GM19035 (cell line): Measurements from ENCODE around the gene SLC9B2.
"Not testable (repeated sequence)": the region's sequence is repeated elsewhere in the genome, so short reads cannot be mapped to it uniquely, and the experiment has no call there.

ENCODE experiments used
- ATAC-seq: cut with Tn5 transposase; IDR thresholded peaks from one replicate; pipeline ENCODE4 v1.9.1; 2021; ENCODE audit not compliant: unreplicated experiment

The SLC9B2 gene

DNA sequence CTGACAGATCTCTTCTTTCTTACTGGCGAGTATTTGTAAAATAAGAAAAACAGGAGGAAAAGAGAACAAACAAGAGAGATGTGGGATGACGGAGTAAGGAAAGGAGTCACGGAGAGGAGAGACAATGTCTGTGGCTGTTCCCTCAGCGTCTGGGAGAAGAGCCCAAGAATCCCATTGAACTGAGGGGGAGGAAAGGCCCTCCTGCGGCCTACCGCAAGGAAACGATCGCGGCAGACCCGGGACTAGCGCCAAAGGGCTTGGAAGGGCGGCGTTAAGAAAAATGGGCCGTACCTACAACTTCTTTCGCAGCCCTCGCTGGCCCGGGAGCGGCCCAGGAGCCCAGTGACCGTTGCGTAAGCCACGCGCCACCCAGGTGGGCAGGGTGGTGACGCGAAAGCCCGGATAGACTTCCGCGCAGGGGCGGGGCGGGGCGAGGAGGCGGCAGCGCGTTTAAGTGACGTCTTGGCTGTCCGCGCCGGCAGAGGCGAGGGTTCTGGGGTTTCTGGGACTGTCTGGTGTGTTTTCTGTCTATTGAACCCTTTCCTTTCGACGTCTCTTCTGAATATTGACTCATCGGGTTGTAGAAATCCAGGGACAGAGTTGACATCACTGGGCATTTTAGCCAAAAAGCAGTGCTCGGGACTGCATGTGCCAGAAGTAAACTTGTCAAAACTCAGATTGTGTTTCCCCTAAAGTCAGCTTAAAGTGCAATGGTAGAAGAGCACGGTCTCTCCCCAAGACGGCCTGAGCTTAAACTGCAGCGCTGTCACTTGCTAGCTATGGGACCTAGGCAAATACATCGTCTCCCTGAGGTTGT, 57.0 kb downstream of the SLC9B2 start, which contains the start of gene SLC9B1:
Gene SLC9B1 (minus strand): TSS at position 398 of the 817 bp plus-strand sequence. CDS start 27,994 bp downstream, outside the sequence.
- peak; percentile 100 for ATAC-seq

DNA sequence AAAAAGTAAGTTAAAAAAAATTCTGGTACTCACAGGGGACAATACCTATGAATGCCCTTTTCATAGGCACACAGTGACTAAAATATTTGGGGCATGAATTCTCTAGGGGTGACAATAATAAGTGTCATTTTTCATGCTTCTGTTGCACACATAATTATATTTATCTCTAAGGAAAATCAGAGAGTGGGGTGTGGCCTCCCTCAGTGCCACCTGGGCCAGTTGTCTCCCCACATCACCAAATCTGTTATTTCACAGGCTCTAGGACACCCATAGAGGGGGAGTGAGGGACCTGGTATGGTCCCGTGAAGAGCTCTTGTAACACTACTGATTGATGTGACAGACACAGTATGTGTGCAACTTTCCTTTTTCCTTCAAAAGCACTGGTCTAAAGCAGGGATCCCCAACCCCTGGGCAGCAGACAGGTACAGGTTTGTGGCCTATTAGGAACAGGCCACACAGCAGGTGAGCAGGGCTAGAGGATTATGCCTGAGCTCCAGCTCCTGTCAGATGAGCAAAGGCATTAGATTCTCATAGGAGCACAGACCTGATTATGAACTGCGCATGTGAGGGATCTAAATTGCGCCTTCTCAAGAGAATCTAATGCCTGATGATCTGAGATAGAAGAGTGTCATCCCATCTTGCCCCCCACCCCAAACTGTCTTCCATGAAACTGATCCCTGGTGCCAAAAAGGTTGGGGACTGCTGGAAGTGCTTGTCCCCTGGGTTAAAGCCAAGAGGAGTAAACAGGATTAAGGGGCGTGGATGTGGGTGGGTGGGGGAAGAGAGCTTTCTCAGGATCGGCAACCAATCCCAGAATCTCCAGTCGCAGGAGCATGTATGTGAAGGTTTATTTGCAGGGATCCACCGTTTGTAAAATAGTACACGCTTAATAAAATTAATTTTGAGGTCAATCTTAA, 57.9 kb downstream of the SLC9B2 start:
- no peak for ATAC-seq

DNA sequence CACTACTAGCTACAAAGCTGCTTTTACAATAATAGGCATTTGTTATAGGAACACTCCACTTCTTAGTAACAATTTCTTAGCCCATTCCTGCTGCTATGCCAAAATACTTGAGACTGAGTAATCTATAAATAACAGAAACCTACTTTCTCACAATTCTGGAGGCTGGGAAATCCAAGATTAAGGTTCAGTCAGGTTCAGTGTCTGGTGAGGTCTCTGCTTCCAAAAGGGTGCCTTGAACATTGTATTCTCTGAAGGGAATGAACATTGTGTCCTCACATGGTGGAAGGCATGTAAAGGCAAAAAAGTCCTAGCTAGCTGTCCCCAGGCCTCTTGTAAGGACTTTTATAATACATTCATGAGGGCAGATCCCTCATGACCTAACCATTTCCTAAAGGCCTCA, 64.0 kb downstream of the SLC9B2 start:
- no peak for ATAC-seq

GRCh38 chr4:103012060-103012459, 64.5 kb downstream of the SLC9B2 start:
- no peak for ATAC-seq

GRCh38 chr4:103011378-103012025, 65.1 kb downstream of the SLC9B2 start:
- no peak for ATAC-seq

GRCh38 chr4:103010804-103011203, 65.8 kb downstream of the SLC9B2 start:
- no peak for ATAC-seq

DNA sequence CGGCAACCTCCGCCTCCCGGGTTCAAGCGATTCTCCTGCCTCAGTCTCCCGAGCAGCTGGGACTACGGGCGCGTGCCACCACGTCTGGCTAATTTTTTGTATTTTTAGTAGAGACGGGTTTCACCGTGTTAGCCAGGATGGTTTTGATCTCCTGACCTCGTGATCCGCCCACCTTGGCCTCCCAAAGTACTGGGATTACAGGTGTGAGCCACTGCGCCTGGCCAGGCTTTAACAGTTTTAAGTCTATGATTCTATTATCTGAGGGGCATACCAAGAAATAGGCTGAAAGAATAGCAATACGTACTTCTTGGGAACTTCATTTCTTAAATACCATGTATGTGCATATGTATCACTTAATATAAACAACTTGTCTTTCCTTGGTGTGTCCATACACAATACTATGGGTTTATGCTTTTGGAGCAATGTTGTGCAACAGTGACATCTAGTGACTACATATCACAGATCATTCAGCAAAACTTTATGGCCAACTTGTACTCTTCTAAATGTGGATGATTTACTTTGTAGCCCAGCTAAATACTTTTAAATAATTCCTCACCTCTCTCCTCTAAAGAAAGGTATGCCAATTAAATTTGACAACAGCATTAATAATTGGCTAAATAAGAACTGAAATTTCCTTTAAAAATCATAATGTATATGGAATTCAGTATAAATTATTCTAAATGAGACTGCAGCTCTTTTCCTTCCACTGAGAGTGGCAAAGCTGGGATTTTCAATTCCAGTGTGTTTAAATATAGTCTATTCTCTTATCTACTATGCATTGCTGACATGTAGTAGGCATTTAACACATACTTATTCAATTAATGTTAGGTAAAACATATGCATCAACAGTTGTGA, 67.5 kb downstream of the SLC9B2 start:
- ATAC-seq = peak; percentile 86

DNA sequence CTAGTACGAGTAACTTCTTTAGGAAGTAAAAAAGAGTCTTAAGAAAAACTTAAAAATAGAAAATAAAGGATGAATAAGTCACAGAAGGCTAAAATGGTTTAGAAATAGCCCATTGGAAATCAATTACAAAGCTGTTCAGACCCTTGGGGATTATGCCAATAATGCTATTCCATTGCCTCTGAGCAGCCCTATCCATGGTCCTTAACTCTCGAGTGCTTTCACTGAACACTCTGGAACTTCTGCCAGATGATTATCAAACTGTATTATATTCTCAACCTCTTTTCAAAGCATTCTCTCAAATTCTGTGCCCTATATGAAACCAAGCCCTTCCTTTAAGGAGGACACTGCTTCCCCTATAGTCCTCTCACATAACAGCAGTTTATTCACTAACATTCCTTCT, 74.0 kb downstream of the SLC9B2 start:
- no peak for ATAC-seq

DNA sequence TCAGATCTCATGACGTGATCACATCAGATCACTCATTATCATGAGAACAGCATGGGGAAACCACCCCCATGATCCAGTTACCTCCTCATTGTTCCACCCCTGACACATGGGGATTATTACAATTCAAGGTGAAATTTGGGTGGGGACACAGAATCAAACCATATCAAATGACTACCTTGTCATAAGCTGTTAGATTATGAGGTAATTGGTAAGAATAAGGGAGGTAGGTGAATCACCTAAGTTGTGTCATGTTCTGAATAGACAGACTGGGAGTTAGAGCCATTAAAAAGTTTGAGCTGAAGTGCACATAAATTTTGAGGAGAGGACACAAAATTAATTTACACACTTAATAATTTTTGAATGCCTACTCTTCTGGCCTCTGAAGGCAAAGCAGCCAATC, 81.8 kb downstream of the SLC9B2 start:
- no peak for ATAC-seq

DNA sequence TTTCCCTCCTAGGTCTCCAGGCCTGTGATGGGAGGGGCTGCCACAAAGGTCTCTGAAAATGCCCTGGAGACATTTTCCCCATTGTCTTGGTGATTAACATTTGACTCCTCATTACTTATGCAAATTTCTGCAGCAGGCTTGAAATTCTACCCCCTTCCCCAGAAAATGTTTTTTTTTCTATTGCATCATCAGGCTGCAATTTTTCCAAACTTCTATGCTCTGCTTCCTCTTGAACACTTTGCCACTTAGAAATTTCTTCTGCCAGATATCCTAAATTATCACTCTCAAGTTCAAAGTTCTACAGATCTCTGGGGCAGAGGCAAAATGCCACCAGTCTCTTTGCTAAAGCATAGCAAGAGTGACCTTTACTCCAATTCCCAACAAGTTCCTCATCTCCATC, 82.6 kb downstream of the SLC9B2 start:
- ATAC-seq = not testable (repeated sequence)

- no peak for ATAC-seq
Measured at GRCh38 chr4:102988429-102989020, 88.0 kb downstream of the SLC9B2 start.

DNA sequence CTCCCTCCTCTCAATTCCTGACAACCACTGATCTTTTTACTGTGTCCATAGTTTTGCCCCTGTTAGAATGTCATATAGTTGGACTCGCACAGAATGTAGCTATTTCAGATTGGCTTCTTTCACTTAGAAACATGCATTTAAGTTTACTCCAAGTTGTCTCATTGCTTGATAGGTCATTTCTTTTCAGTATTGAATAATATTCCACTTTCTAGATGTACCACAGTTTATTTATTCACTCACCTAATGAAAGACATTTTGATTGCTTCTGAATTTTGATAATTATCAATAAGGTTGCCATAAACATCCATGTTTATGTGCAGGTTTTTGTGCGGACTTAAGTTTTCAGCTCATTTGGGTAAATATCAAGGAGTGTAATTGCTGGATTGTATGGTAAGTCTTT, 95.6 kb downstream of the SLC9B2 start:
- no peak for ATAC-seq
